PC-3 (cell line): ENCODE data around the gene TEKT5. TPM values are rescaled to one million over a fixed set of nuclear protein-coding genes. Genes with fewer than 3 reads are reported as not detected.

ENCODE experiments used
- ATAC-seq: fragments of 200-7000 bp; cut with Tn5 transposase; 2 replicates; pipeline ENCODE4 v1.9.1; 2020; ENCODE audit warnings: mild to moderate bottlenecking, moderate library complexity
- BruUV-seq: library from RNA; stranded (reverse); fragments of 400-500 nt; replicated peaks from 2 replicates; lab custom pipeline; 2021; lab: Mats Ljungman, UMichigan
- CTCF ChIA-PET: fragments of 300-600 bp; sonication (Branson Sonifier 250); formaldehyde crosslinking; loops from one replicate; lab custom pipeline; 2022; ENCODE audit warnings: antibody characterized with exemption; lab: Charles Lee
- POLR2A ChIA-PET: fragments of 300-600 bp; sonication (Branson Sonifier 250); formaldehyde crosslinking; loops from one replicate; lab custom pipeline; 2022; ENCODE audit warnings: antibody characterized with exemption; ENCODE audit not compliant: unreplicated experiment; lab: Charles Lee
- DNase-seq: peaks from one replicate; pipeline ENCODE4 v3.0.0-alpha.2; 2015
- H2AFZ ChIP-seq: fragments of 300-600 bp; sonication (generic); 2 replicates; pipeline ENCODE4 v1.6.0; 2016; ENCODE audit warnings: antibody characterized with exemption, low read length
- H3F3A ChIP-seq: fragments of 300-600 bp; sonication (generic); one replicate; pipeline ENCODE4 v1.6.0; 2017; ENCODE audit warnings: antibody characterized with exemption, low read length, control low read depth, mild to moderate bottlenecking; ENCODE audit not compliant: unreplicated experiment
- H3K27ac ChIP-seq: fragments of 300-600 bp; sonication (generic); 2 replicates; pipeline ENCODE4 v1.5.1; 2016; ENCODE audit warnings: mild to moderate bottlenecking, low read length
- H3K27me3 ChIP-seq: fragments of 300-600 bp; sonication (generic); 2 replicates; pipeline ENCODE4 v1.6.1; 2016; ENCODE audit warnings: low read length, mixed read lengths
- H3K36me3 ChIP-seq: fragments of 300-600 bp; sonication (generic); 2 replicates; pipeline ENCODE4 v1.6.1; 2016; ENCODE audit warnings: low read depth, mixed run types, low read length, mixed read lengths
- H3K4me1 ChIP-seq: fragments of 300-600 bp; sonication (generic); 2 replicates; pipeline ENCODE4 v1.5.1; 2016; ENCODE audit warnings: low read length; ENCODE audit not compliant: insufficient read depth
- H3K4me2 ChIP-seq: fragments of 300-600 bp; sonication (generic); 2 replicates; pipeline ENCODE4 v1.6.0; 2016; ENCODE audit warnings: low read length
- H3K4me3 ChIP-seq: fragments of 300-600 bp; sonication (generic); 2 replicates; pipeline ENCODE4 v1.5.1; 2016; ENCODE audit warnings: mild to moderate bottlenecking, low read length, mixed read lengths
- H3K79me2 ChIP-seq: fragments of 300-600 bp; sonication (generic); 2 replicates; pipeline ENCODE4 v1.6.1; 2017; ENCODE audit warnings: low read length, mixed read lengths
- H3K9ac ChIP-seq: fragments of 300-600 bp; sonication (generic); 2 replicates; pipeline ENCODE4 v1.6.0; 2016; ENCODE audit warnings: mild to moderate bottlenecking, low read length
- H3K9me2 ChIP-seq: fragments of 300-600 bp; sonication (generic); replicated peaks from 2 replicates; pipeline ENCODE4 v1.6.1; 2016; ENCODE audit warnings: mixed run types, low read length, mixed read lengths
- H3K9me3 ChIP-seq: fragments of 300-600 bp; sonication (generic); 2 replicates; pipeline ENCODE4 v1.6.1; 2016; ENCODE audit warnings: low read length, mixed read lengths
- H4K20me1 ChIP-seq: fragments of 300-600 bp; sonication (generic); 2 replicates; pipeline ENCODE4 v1.6.1; 2016; ENCODE audit warnings: low read length, mixed read lengths
- CTCF ChIP-seq: fragments of 300-600 bp; sonication (generic); conservative IDR thresholded peaks from 2 replicates; pipeline ENCODE4 v1.5.1; 2017; ENCODE audit warnings: antibody characterized with exemption, low read depth, mild to moderate bottlenecking, low read length
- EZH2 ChIP-seq: fragments of 300-600 bp; sonication (generic); IDR thresholded peaks from one replicate; pipeline ENCODE4 v1.6.1; 2017; ENCODE audit warnings: antibody characterized with exemption, mild to moderate bottlenecking, low read length; ENCODE audit not compliant: unreplicated experiment
- EZH2phosphoT487 ChIP-seq: fragments of 300-600 bp; sonication (generic); IDR thresholded peaks from 2 replicates; pipeline ENCODE4 v1.6.1; 2018; ENCODE audit warnings: mild to moderate bottlenecking, antibody characterized with exemption, low read length, borderline replicate concordance
- intact Hi-C: fragments of 100-400 bp; cut with micrococcal nuclease; formaldehyde crosslinking; loops from 2 replicates; pipeline ENCODE4 v1.9.0; 2023
- total RNA-seq: library from RNA; depleted of rRNA; stranded (reverse); fragments of >200 nt; gene quantifications from 2 replicates; pipeline ENCODE4 v1.2.3, GENCODE V29; 2014

Gene TEKT5
- total RNA-seq, 1 experiment from 2014 or later: not detected

DNA sequence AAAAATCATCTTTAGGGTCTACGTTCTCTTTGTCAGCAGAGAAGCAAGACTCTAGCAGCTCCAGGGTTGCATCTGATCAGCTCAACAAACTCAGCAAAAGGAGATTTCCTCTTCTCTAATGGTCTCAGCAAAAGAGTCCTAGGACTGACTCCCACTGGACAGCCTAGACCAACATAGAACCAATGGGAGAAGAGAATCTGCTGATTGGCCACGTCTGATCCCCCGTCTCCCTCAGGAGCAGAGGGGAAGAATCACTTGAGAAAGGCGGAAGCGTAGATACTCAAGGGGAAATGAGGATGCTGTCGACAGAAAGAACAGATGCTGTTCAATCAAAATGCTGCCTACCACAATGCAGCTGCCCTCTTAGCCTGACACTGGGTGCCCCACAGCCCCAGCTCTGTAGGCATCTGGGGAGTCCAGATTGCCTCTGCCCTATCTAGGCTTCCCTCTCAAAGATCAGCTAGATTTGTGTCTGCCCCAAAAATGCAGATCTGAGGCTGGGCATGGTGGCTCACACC lies 82.8 kb downstream of the TEKT5 start:
- ChIA-PET CTCF (no interaction called here), POLR2A (no interaction called here)
- H3K9ac ChIP-seq: no peak overlapping the region
- DNase-seq: no peak
- H3F3A ChIP-seq: no peaks in the 10 kb centered on the region
- no peak for ATAC-seq
- H3K27ac ChIP-seq: no peak overlapping the region
- H3K27me3 ChIP-seq: no peaks in the 10 kb centered on the region
- H3K9me3 ChIP-seq: no peaks in the 10 kb centered on the region
- no peak overlapping the region for H3K4me2 ChIP-seq
- peaks cover 14% of the 10 kb centered on the region for H3K4me1 ChIP-seq
- TF ChIP-seq EZH2 (no peak), CTCF (no peak), EZH2phosphoT487 (no peak)
- no TSS peak for BruUV-seq
- H3K9me2 ChIP-seq: no peaks in the 10 kb centered on the region
- H3K79me2 ChIP-seq: no peaks in the 10 kb centered on the region
- H3K4me3 ChIP-seq: no peak overlapping the region
- no peaks in the 10 kb centered on the region for H3K36me3 ChIP-seq
- no peak overlapping the region for H2AFZ ChIP-seq
- intact Hi-C loops: no loop called here
- H4K20me1 ChIP-seq: no peaks in the 10 kb centered on the region

GRCh38 chr16:10610499-10611184 lies 84.1 kb downstream of the TEKT5 start:
- CTCF ChIA-PET: no interaction called here
- H3F3A ChIP-seq: no peaks in the 10 kb centered on the region
- H3K4me2 ChIP-seq: no peak overlapping the region
- H3K4me3 ChIP-seq: no peak overlapping the region
- no TSS peak for BruUV-seq
- POLR2A ChIA-PET: no interaction called here
- H3K9me3 ChIP-seq: no peaks in the 10 kb centered on the region
- H3K79me2 ChIP-seq: no peaks in the 10 kb centered on the region
- intact Hi-C loops: no loop called here
- H4K20me1 ChIP-seq: no peaks in the 10 kb centered on the region
- H3K27me3 ChIP-seq: no peaks in the 10 kb centered on the region
- H3K36me3 ChIP-seq: no peaks in the 10 kb centered on the region
- ATAC-seq (no peak), DNase-seq (no peak)
- H3K4me1 ChIP-seq: peaks cover 12% of the 10 kb centered on the region; the same call in 1 of the 2 replicates
- H3K9ac ChIP-seq: no peak overlapping the region
- TF ChIP-seq EZH2phosphoT487 (no peak), CTCF (no peak), EZH2 (no peak)
- H3K9me2 ChIP-seq: no peaks in the 10 kb centered on the region
- no peak overlapping the region for H3K27ac ChIP-seq
- no peak overlapping the region for H2AFZ ChIP-seq

DNA sequence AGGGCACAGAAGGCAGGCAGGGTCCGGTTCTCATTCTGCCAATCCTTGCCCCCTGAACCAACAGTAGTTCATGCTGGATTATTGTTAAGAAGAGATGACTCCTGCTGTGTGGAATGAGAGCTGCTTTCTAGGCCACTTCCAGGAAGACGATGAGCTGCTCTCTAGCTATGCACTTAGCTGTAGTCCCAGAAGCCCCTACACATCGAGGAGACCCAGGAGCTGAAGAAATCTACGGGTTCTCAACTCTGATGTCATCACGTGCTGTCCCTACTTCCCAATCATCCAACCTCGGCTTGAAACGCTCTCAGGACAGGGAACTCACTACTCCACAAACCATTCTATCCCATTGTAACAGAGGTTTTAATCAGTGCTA lies 85.3 kb downstream of the TEKT5 start:
- no TSS peak for BruUV-seq
- ATAC-seq: no peak; the same call in 1 of the 2 replicates
- Histone ChIP-seq H4K20me1 (no peaks in the 10 kb centered on the region), H3K9me2 (no peaks in the 10 kb centered on the region), H3F3A (no peaks in the 10 kb centered on the region), H2AFZ (no peak overlapping the region), H3K27ac (no peak overlapping the region), H3K4me3 (no peak overlapping the region), H3K9ac (no peak overlapping the region), H3K9me3 (no peaks in the 10 kb centered on the region), H3K4me1 (peaks cover 10% of the 10 kb centered on the region; the same call in 1 of the 2 replicates), H3K4me2 (no peak overlapping the region), H3K79me2 (no peaks in the 10 kb centered on the region), H3K27me3 (no peaks in the 10 kb centered on the region), H3K36me3 (no peaks in the 10 kb centered on the region)
- intact Hi-C loops: no loop called here
- POLR2A ChIA-PET: no interaction called here
- DNase-seq: peak; percentile 6
- TF ChIP-seq EZH2phosphoT487: no peak
- CTCF ChIA-PET: no interaction called here
